ENCODE results near the gene IL15.

IL15 gene

GRCh38 chr4:141782205-141782604 lies 145.8 kb downstream of the IL15 start:
- no peak for DNase-seq (ENCODE audit: low spot score)

Measured in AG20443 (cell line).